GM19452 (cell line): ENCODE measurements around the gene RASGEF1C.

Experiments used
- ATAC-seq: cut with Tn5 transposase; IDR thresholded peaks from one replicate; pipeline ENCODE4 v1.9.1; 2021; ENCODE audit not compliant: unreplicated experiment

The RASGEF1C gene

DNA sequence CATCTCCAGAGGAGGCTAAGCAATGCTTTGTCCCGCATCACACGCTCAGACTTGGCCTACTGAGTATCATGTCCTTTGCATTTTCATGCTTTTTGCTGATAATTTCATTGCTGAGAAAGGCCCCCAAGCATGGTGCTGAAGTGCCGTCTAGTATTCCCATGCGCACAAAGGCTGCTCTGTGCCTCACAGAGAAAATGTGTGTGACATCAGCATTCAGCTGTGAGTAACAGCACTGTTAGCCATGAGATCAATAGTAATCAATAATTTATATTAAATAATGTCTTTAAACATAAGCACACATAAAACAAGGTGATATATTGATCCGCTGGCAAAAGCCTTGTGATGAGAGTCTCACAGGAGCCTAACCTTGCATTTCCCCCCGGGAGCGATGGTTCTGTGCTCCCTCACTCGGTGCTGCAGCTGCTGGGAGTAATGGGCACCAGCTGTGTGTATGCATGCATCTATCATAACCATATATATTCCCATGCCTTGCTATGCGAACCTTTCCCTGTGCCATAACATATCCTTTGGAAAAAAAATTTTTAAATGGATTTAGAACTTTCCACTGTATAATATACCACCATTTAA, 87.1 kb downstream of the RASGEF1C start:
- no peak for ATAC-seq

DNA sequence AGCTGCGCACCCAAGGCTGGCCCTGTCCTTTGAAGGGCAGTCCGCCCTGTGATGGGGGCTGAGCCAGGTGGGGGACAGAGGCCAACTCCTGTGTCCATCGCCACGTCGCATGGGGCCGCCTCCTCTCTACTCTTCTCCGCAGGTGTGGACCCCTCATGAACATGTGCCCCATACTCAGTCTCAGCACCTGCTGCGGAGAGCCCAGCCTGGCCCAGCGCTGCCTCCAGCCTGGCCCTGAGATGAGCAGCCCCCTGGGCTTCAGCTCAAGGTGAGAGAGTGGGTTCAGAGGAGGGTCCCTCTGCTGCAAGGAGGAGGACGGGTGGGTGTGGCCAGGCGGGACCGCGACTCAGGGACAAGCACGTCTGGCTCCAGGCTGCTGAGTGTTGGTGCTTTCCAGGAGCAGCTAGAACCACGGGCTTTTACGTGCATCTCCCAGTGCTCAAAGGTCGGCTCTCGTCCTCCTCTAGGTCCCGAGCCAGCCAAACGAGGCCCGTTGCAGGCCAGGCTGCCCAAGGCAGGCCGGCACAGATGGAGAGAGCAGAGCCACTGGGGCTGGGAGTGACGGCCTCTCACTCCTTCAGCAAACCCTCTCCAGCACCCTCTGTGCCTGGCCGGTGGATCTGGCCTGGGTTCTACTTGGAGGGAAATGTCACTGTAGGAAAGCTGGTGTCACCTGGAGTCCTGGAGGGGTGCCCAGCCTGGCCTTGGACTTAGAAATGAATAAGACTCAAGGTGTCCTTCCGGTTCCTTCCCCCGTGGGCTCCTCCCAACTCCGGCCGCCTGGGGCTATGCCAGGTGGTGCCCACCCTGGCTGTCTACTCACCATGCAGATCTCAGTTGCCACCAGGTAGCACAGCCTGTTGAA, 88.5 kb downstream of the RASGEF1C start:
- ATAC-seq: no peak

- no peak for ATAC-seq
Observed at GRCh38 chr5:180119903-180120236, 89.1 kb downstream of the RASGEF1C start.

- no peak for ATAC-seq
Observed at GRCh38 chr5:180119031-180119902, 89.7 kb downstream of the RASGEF1C start.

DNA sequence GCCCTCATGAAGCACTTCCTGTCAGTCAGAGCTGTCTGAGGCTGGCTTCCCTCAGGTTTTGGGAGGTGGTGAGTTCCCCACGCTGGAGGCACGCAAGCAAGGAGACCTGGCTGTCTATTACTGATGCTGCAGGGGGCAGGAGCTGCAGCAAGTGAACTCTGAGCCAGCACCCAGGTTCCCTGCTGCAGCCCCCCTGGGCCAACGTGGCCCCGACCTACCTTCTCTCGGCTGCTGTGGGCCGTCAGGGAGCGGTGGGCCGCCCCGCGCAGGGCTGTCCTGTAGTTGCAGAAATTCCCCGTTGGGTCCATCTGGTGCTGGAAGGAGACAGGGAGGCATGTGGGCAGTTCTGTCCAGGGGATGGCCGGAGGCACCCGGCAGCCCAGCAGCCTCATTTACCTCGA, 90.6 kb downstream of the RASGEF1C start:
- no peak for ATAC-seq

DNA sequence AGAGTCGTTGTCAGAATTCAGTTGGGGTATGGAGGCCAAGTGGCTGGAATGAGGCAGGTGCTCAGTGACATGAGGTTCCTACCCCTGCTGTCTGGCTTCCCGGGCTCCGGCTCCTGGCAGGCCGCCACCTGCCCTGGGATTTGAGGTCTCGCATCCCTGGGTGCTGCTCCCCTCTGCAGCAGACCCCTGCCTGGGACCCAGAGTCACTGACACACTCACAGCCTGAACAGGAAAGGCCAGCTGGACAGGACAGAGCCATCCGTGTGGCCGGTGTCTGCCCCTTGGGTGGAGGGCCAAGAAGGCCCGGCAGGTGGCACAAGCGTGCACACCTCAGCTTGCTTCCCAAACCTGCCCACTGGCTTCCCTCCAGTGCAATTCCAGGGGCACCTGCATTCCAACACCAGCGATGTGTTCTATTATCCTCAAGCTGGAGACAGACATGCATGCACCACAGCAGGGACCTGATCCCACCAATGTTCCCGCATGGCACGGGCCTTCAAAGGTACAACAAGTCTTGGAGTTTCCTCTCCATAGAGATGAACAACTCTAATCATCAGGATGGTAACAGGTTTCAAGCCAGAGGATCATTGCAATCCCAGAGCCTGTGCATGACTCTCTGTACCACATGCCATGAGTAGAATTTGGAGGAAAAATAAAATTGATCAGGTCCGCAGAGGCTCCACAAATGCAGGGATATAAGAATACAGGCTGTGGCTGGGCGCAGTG, 91.8 kb downstream of the RASGEF1C start:
- no peak for ATAC-seq

- ATAC-seq: no peak
Observed at GRCh38 chr5:180116077-180116999, 92.7 kb downstream of the RASGEF1C start.

- no peak for ATAC-seq
Observed at GRCh38 chr5:180115326-180116076, 93.5 kb downstream of the RASGEF1C start.

DNA sequence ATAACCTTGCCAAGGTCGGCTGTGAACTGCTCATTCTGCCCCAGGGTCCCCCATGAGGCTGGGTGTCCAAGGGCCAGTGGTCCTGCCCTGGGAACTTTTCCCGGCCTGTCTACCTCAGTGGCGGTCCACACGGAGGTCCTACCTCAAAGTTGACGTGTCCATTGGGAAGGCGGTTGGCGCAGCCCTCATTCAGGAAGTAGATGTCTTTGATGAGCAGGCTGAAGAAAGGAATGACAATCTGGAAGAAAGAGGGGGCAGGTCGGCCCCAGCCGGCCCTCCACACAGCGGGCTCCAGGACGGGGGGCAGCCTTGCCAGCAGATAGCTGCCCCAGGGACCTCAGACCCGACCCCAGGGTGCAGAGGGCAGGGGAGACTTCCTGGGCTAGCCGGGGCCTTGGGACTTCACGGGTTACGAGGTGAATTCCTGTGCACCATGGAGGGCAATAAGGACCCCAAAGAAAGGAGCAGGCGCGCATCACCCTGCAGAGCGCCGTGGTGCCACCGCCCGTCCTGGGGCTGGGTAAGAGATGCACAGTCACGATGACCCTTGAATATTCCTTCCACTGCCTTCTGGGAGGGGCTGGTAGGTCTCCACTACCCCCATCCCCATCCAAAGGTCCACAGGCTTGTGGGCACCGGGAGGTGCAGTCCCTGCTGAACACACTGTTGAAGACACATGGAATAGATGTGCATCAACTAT, 94.6 kb downstream of the RASGEF1C start:
- ATAC-seq: no peak

- ATAC-seq: no peak
Observed at GRCh38 chr5:180113660-180114303, 95.2 kb downstream of the RASGEF1C start.

- ATAC-seq: no peak
Observed at GRCh38 chr5:180112181-180112861, 96.7 kb downstream of the RASGEF1C start.

- ATAC-seq: no peak
Observed at GRCh38 chr5:180111273-180112002, 97.6 kb downstream of the RASGEF1C start.

GRCh38 chr5:180109920-180110319, 99.1 kb downstream of the RASGEF1C start:
- no peak for ATAC-seq

DNA sequence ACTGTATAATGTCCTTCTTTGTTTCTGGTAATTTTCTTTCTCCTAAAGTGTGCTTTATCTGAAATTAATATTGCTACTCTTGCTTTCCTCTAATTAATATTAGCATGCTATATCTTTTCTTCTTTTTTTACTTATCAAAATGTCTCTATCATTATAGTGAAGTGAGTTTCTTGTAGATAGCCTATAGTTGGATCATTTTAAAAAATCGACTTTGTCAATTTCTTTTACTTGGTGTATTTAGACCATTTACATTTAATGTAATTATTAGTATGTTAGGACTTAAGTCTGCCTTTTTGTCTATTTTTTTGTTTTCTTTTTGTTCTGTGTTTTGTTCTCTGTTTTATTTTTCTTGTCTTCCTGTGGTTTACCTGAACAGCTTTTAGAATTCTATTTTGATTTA, 102.0 kb downstream of the RASGEF1C start:
- no peak for ATAC-seq

DNA sequence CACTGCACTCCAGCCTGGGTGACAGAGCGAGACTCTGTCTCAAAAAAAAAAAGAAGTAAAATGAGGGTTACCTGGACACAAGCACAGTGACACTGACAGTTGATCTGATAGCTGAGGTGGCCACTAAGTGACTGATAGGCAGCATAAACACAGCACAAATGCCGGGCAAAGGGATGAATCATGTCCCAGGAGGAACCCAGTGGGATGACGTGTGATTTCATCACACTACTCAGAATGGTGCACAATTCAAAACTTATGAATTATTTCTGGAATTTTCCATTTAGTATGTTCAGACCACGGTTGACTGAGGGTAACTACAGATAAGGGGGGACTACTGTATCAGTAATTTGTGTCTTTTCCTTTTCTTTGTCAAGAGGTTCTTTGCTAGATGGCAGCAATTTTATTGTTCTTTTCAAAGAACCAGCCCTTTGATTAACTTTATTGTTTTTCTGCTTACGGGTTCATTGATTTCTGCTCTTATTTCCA, 103.1 kb downstream of the RASGEF1C start:
- no peak for ATAC-seq

GRCh38 chr5:180104168-180104530, 104.9 kb downstream of the RASGEF1C start:
- ATAC-seq: no peak
